GM19455 (cell line): ENCODE measurements around the gene TRAPPC2.

ENCODE experiments used
- ATAC-seq: cut with Tn5 transposase; IDR thresholded peaks from one replicate; pipeline ENCODE4 v1.9.1; 2021; ENCODE audit not compliant: unreplicated experiment

TRAPPC2 gene

DNA sequence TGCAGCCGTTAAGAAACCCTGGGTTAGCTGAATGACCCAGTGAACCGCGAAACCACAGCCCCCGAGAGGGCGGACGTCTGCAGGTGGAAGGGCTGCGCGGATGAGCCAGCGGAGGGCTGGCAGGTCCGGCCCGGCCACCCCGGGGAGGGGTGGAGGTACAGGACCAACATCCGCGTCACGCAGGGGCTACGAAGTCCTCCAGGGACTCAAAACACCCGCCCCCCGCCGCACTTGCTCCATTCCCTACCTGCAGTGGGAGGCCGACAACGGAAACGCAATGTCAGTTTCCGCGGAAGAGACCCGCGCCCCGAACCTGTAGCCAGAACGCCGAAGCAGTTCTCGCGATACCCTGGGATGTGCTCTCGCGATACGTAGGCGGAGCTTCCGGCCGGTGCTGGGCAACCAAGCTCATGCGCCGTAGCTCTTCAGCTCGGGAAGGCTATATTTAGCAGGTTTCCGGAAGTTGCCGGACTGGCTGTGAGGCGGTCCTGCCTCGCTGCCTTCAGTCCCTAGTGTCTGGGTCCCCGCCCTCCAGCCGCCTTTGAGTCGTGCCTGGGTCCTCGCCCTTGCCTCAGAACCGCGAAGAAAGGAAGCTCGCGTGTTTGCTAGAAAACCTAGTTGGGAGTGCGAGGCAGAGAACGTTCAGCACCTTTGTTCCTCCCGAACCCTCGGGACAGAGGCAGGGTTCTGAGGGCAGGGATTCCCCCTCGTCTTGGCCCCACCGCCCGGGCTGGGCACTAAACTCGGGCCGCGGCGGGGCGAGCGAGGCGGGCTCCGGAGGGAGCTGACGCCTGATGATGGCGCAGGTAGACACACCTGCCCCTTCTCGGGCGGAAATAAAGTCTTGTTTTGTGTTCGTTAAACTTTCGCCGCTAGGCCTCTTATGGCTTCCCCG is at the start of gene TRAPPC2, which contains the start of gene OFD1:
Gene TRAPPC2, minus strand, starts transcription at position 343 of the 895 bp plus-strand sequence. CDS start 14,657 bp downstream, outside the sequence.
Gene OFD1, plus strand, starts transcription at position 471 of the 895 bp plus-strand sequence. Its CDS starts 324 bp downstream, at position 795.
- ATAC-seq = peak; percentile 95

DNA sequence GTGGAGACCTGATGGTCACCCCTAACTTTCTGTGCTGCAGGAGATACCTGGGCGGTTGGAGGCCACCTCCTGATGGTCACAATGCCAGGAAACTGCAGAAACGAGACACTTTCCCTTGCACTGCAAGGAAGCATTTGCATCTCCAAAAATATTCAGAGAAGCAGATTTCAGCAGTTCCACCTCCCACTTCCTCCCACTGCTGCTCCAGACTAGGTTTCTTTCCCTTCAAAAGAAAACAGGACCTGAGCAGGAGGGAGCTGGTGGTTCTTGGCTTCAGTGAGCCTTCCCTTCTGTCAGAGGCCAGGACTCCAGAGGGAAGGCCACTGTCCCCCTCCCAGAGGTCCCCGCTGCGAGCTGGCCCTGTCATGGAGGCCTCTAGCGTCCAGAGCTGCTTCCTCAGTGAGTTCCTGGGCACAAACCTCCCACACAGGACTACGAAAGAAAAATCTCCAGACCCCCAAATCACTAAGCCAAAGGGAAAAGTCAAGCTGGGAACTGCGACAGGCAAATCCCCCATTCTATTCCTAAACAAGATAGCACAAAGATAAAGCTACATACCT is 46.5 kb upstream of the TRAPPC2 start:
- no peak for ATAC-seq

DNA sequence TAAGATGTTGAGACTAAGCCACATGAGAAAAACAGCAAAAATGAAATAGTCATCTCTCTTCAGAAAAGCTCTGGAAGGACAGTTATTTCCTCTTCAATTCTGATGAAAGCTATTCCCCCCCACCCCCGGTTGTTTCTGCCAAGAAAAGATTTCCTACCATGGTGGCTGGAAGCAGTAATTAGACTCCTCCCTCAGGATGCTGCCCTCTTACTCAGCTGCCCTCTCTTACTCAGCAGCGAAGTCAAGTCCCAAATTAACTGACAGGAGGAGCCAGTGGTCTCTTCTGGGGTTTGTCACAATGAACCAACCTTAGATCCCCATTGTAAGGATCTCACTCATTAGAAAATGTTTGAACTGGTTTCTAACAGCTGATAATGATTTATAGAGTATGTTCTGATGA is 44.5 kb upstream of the TRAPPC2 start:
- ATAC-seq = no peak

DNA sequence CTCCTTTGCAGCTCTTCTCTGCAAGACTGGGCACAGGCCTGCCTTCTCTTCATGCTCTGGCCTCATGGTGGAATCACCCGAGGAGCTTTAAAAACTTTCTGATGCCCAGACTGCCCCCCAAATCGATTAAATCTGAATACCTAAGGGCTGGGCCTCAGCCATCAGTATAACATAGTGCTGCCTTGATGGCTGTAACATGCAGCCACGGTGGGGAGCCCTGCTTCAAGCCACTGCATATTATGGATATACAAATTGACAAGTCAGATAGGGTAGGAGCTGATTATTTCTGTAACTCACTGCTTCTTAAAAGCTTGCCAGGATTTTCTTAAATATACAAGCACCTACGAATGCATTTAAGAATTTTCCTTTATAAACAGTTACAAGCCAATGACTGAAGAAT is 42.0 kb upstream of the TRAPPC2 start:
- ATAC-seq = no peak

DNA sequence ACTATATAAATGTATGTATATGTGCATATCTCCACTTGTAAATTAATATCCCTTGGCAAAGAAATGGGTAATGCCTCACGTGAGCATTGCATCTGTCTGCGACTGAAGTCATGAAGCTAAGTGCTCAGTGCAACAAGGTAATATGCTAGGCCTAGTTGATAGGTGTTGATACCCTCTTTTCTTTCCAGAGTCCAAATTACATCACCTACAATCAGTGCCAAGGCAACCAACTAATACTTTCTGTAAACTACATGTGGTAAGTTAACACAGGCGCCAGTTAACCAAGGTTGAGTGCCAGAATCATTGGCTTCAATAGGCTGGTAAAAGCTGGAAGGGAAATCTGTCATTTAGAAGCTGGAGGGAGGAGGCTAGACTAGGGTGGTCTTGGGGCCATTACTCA is 41.4 kb upstream of the TRAPPC2 start:
- ATAC-seq = no peak

DNA sequence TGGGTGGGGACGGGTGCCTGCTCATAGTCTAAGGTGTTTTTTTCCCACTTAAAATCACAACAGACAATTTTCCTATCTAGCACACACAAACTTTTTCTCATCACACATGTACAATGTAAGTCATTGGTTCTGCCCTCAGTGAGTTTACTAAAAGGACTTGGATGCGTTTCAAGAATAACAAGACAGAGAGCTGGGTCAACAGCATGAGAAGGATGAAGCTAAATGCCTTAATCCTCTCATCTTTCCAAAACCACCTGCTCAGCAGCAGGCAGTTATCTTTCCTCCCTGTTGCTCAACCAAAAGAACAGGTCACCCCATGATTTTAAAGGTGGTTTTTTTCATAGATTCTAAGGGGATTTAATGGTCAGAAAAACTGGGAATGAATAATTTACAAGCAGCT is 40.3 kb upstream of the TRAPPC2 start:
- no peak for ATAC-seq

DNA sequence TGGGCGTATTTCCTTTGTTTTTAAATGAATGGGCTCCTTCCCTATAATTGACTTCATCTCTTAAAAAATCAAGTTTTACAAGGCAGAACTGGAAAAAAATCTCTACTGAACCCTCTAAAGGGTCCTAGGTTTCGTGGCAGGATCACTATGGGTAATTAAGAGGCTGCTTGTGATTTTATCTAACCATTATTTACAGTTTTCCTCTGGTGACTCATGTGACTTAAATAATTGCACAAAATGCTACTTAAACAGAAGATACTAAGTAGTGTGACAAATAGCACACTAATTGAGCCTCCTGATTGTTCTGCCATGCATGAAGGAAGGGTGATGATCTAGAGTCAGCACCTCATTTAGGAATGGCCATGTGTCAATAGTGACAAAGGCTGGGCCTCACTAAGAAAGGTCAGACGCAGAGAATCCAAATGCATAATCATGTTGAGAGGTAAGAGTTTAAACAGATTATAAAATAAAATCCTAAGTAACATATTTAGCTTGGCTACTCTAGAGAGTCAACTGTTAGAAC is 35.7 kb upstream of the TRAPPC2 start:
- no peak for ATAC-seq

DNA sequence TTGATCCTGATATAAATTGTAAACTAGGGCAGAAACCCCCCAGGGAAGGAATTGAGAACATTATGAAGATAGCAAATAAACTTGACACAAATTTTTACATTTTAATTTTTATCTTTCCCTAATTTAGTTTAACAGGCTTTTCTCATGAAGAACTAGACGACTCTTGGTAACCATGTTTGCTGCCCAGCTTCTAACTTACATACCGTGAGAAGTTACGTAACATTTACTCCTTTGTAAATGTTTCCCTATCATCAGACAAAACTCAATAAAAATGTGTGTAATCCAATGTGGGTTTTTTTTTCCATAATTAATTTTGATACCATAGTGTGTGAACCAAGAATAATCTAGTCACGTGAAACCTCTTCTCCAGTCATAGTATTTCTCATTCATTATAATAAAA is 34.5 kb upstream of the TRAPPC2 start:
- ATAC-seq = no peak

DNA sequence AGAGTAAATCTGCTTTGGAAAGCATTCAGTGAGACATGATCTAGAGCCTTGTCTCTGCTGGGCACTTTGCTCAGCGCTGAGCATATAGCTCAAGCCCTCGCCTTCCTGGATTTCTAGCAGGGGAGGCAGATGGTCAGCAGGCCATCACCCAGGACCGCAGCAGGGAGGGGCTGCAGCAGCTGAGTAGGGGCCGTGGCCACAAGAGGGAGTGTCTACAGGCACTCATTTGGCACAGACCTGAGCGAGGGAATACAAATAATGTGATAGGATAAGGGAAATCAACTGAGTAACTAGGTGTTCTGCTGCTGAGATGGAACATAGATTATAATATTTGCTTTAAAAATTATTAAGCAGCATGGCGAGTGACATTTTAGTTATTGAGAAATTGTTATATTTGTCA is 30.3 kb upstream of the TRAPPC2 start:
- ATAC-seq = no peak

DNA sequence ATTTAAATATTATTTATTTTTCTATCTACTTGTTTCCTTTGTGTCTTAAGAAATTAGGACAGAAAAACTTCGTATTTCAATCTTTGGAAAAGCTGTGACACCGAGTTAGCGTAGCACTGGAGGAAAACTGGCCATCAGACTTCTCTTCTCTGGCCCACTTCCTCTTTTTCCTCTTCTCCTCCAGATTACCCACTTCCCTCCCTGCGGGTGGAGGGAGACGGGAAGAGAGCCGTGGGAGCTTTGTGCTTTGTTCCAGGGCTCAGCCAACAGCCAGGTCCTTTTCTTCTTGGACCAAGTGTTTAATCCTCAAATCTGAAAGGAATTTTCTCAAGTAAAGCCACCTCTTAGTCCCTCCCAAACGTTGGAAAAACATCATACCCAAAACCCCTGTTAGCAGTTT is 29.9 kb upstream of the TRAPPC2 start:
- no peak for ATAC-seq

DNA sequence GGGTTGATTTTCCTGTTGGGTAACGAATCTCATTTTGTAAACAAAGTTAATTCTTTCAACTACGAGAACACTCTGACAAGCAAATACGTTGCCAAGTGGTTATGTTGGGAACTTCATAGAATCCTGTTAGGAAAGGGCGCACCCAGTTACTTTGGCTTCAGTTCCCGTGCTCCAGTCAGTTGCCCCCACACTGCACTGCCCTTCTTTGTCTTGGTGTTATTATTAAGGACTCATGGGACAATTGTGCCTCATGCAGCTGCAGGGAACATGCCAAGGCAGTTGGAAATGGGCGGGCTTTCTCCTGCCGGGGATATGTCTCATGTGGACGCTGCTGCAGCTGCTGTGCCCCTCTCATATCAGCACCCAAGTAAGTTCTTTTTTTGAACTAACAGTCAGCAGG is 29.1 kb upstream of the TRAPPC2 start:
- ATAC-seq = no peak

DNA sequence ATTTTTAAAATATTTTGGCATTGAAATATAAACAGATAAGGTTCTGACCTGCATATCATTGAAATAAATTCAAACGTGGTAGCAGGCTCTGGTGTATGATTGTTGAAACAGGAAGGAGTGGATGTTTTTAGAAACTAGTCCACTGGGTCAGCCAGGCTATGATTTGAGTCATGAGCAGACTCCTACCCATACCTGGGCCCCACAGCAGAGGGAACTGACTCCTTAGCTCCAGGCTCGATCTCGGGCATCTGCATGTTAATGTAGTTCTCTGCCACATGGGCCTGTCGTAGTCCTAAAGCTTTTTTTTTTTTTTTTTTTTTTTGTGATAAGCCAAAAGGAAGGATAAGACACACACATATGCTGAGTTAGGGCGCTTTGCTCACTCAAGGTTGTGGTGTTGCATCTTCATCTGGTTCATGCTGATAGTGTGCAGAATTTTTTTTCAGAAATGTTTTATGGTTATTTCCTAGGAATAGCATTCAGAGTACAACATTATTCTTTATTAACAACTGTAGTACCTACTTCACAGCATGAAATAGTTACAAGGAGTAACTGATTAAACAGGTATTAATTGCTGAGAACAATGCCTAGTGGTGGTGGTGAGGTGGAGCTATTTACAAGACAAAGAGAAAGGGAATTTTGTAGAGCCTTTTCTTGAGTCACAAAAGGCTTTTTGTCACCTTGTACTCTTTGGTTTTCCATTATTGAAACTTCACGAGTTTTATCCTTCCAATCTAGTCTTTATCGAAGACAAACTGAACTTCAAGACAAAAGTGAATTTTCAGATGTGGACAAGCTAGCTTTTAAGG is 27.4 kb upstream of the TRAPPC2 start:
- peak; percentile 57 for ATAC-seq

DNA sequence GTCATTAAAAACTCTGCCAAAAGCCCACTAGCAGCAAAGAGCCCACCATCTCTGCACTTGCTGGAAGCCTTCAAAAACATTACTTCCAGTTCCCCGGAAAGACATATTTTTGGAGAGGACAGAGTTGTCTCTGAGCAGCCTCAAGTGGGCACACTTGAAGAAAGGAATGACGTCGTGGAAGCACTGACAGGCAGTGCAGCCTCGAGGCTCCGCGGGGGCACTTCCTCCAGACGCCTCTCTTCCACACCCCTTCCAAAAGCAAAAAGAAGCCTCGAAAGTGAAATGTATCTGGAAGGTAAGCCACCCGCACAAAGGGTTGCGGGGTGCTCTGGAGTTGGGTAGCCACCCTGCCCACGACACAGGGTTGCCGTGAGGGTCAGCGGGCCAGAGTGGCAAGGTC is 26.0 kb upstream of the TRAPPC2 start:
- ATAC-seq = no peak

DNA sequence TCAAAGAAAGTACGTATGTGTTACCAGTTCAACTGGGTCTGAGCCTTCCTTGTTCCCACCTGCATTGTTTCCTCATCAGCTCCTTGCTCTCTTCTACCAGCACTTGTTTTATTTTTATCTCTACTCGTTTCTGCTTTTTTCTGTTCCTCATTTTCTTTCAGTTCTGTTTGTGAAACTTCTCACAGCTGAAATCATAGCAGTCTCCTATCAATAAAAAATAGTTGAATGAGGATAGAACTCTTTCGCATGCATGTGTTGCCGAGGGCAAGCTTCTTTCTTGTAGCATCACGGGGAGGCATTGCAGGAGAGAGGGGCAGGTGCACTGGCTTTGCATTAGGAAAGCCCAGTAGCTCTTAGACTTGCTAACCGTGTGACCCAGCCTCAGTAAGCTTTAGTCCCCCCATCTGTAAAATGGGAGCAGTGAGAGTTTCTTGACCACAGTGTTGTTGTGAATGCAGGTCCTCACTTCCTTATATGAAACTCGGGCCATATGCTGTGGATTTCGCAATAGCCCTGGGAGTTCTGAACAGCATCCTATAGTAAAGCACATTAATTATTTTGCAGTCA is 24.8 kb upstream of the TRAPPC2 start:
- ATAC-seq = peak; percentile 75

DNA sequence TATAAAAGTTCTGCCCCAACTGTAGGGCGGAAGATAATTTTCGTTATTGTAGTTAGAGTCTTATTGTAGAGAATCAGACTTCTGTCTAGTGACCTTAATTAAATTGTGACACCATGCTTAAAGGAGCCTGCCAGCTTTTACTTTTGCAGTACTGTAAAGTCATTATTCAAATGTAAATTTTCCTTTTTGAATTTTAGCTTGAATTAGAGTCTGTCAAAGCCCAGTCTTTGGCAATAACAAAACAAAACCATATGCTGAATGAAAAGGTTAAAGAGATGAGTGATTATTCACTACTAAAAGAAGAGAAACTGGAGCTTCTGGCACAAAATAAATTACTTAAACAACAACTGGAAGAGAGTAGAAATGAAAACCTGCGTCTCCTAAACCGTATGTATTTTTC is 22.0 kb upstream of the TRAPPC2 start:
- no peak for ATAC-seq

DNA sequence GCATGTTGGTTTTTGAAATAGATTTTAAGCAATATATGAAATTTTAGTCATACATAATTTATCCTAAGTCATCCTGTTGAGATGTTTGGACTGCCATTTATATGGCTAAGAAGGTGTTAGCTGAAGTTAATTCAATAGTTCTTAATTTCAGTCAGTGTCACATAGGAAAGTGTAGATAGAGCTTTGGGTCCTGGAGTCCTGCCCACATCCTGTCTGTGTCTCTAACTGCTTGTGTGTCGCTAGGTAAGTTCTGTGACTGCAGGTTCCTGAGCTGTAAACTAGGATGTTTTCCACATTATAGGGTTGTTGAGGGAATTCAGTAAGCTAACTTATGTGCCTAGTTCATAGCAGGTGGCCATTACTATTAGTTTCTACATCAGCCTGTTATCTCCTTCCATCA is 20.8 kb upstream of the TRAPPC2 start:
- ATAC-seq = no peak

DNA sequence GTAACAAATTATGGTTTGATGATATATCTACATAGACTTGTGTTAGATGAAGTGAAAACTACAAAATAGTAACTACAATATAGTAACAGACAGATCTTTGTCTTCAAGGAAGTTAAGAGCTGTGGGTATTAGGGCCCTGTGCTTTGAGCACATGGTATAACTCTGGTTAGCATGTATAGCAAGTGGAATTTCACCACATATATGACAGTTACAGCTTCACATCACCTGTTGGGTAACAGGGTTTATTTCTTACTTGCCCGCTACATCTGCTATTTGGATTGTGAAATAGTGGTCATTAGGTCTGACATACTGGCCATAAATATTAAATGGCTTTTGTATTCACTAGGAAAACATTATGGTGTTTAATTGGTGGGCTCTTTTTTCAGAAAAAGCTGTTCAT is 20.3 kb upstream of the TRAPPC2 start:
- ATAC-seq = no peak

DNA sequence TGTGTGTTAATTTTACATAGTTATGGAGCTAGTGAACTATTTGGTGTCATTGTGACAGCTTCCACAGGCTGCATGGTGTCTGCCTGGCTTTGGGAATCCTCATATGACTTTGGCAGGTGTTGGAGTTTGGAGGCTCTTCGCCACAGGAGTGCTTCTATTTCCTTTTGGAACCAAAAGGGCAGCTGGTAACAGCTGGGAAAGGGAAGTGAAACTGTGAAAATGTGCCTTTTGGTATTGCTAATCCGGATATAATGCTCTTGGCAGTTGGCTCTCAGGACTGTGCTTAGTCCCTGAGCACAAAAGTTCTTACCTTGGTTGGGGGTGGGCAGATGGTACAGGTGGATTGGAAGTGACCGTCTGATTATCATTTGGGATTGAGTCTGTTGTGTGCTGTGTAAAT is 18.2 kb upstream of the TRAPPC2 start:
- no peak for ATAC-seq

DNA sequence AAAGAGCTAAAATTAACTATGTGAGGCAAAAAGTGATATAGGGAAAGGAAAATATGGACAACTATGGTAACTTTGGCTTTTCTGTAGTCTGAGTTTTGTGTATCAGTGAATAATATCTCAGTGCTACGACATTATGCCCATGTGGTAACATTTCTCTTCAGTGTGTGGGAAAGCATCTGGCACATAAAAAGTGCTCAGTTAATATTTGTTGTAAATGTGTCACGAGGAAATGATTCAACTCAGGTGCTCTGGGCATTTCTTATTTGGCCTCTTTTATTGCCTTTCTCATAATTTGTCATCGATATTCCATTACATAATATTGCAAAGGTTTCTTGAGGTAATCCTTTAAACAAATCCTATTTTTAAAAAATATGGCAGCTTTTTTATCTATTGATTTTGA is 17.7 kb upstream of the TRAPPC2 start:
- ATAC-seq = no peak

DNA sequence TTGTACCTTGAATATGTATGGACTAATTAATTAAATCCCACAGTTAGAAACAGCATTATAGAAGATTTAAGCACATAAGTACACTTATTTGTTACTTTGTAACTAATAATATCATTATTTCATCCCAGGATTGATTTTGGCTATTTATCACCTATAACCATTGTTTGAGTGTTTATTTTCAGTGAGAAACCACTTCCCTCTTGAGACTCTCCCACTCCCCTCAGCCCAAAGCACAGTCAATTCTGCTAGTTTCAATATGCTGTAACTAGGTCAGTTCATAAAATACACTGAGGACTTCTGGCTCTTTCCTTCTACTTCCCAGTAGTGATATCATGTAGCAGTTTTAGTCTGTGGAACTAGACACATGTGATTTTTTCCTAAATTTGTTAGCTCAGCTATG is 16.4 kb upstream of the TRAPPC2 start:
- ATAC-seq = no peak

DNA sequence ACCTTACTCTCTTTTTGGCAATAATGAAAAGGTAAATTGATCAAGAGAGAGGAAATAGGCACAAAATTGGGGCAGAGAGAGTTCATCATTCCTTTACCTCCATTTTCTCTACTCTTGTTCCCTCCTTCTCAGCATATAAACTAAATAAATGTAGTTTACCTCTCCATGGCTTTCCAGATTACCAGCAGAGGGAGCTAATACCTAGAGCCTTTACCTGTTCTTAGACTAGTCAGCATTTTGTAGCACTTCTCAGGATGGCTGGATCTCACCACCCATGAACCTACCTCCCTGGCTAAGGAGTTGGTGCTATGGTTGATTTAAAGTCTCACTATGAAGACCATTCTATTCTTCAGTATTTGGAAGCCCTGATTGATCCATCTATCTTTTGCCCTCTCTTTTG is 15.8 kb upstream of the TRAPPC2 start:
- ATAC-seq = no peak
